GM19397 (cell line): Measurements from ENCODE around the gene TLX2.
"Not testable (repeated sequence)": the region's sequence is repeated elsewhere in the genome, so short reads cannot be mapped to it uniquely, and the experiment has no call there.

Source experiments
- ATAC-seq: cut with Tn5 transposase; IDR thresholded peaks from one replicate; pipeline ENCODE4 v1.9.1; 2021; ENCODE audit warnings: mild to moderate bottlenecking, moderate library complexity; ENCODE audit not compliant: unreplicated experiment

Gene TLX2

DNA sequence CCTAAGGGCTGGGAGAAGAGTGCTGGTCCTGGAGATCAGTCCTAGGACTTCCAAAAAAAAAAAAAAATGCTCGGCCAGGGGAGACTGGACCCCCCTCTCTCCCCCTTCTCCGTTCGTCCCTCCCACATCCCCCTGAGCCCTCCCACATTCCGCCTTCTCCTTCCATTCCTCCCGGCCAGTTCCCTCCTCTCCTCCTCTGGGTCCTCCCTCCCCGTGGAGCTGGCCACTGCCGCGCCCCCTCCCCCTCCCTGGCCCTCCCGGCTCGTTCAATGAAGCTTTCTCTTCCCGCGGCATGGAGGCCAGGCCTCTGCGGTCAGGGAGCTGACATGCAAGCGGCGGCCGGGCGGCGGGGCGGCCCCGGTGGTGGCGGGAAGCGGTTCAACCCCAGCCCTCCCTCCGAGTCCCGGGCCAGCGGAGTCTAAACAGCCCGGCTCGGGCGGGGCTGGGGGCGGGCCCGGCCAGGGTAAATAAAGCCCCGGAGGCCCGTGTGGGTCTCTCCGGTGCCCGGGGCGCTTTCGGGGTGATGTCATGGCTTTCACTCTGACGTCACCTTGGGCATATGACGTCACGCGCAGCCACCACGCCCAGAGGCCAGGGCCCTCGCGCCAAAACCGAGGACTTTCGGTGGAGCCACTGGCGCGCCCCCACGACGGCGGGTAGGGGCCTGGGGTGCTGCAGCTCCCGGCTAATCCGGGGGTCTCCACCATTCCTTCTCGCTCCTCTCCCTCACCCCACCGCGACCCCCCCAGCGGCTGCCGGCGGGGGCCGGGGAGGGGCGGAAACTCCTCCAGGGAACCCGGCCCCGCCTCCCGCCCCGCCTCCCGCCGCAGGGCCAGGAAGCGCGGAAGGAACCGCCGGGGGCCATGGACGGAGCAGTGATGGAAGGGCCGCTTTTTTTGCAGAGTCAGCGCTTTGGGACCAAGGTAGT lies 39.9 kb downstream of the TLX2 start, which contains the start of the genes DOK1 and LOXL3:
TSS of gene DOK1 (plus strand) at position 829 of the 928 bp plus-strand sequence. CDS start at position 864, 35 bp downstream.
TSS of gene LOXL3 (minus strand) at position 51 of the 928 bp plus-strand sequence. CDS start 1,308 bp downstream, outside the sequence.
- peak; percentile 54 for ATAC-seq

DNA sequence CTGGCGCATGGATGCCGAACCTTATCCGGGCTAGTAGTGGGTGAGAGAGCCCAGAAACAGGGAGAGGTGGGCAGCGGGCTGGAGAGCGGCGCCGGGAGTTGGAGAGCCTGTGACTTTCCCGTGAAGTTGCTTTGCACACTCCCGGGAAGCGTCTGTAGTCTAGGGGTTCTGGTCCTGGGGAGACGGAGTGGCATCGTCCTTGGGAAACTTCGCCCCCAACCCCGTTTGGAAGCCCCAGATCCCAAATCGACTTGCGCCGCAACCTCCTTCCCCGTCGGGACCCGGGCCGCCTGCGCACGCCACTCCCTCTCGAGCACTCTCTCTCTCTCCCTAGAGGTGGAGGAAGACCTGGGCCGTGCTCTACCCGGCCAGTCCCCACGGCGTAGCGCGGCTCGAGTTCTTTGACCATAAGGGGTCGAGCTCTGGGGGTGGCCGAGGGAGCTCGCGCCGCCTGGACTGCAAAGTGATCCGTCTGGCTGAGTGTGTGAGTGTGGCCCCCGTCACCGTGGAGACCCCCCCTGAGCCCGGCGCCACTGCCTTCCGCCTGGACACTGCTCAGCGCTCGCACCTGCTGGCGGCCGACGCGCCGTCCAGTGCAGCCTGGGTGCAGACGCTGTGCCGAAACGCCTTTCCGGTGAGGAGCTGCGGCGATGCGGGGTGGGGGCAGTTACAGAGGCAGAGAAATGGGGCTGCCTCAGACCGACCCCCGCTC lies 40.7 kb downstream of the TLX2 start:
- peak; percentile 46 for ATAC-seq

DNA sequence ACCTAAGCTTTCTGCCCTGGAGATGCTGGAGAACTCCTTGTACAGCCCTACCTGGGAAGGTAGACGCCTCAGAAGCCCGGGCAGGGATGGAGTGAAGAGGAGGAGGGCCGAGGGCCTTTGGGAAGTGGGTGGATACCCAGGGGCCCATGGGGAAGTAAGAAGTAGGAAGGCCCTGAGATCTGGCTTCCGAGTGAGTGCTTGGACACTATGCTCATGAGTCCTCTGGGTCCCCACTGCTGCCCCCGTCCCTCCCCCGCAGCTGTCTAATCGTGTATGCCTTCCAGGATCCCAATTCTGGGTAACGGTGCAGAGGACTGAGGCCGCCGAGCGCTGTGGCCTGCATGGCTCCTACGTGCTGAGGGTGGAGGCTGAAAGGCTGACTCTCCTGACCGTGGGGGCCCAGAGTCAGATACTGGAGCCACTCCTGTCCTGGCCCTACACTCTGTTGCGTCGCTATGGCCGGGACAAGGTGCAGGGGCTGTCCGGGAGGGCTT lies 41.4 kb downstream of the TLX2 start:
- ATAC-seq, result no peak

DNA sequence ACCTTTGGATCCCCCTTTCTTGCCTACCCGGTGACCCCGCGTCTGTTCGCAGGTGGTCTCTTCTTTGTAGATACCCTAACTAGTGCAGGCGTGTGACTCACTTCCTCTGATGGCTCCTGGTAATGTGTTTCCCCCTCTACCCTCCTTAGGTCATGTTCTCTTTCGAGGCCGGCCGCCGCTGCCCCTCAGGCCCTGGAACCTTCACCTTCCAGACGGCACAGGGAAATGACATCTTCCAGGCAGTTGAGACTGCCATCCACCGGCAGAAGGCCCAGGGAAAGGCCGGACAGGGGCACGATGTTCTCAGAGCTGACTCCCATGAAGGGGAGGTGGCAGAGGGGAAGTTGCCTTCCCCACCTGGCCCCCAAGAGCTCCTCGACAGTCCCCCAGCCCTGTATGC lies 41.9 kb downstream of the TLX2 start:
- ATAC-seq, result no peak

DNA sequence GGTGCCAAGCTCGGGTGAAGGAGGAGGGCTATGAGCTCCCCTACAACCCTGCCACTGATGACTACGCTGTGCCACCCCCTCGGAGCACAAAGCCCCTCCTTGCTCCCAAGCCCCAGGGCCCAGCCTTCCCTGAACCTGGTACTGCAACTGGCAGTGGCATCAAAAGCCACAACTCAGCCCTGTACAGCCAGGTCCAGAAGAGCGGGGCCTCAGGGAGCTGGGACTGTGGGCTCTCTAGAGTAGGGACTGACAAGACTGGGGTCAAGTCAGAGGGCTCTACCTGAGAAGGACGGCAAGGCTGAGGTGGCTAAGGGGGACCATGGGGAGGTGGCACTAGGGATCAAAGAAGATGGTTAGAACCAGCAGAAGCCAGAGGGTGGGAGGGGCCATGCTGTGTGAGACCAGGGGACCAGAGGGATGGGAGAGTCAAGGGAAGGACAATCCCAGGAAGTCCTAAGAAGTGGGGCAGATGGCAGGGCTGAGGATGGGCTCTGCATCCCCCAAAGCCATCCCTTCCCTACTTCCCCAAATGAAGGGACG lies 42.7 kb downstream of the TLX2 start:
- ATAC-seq, result no peak

DNA sequence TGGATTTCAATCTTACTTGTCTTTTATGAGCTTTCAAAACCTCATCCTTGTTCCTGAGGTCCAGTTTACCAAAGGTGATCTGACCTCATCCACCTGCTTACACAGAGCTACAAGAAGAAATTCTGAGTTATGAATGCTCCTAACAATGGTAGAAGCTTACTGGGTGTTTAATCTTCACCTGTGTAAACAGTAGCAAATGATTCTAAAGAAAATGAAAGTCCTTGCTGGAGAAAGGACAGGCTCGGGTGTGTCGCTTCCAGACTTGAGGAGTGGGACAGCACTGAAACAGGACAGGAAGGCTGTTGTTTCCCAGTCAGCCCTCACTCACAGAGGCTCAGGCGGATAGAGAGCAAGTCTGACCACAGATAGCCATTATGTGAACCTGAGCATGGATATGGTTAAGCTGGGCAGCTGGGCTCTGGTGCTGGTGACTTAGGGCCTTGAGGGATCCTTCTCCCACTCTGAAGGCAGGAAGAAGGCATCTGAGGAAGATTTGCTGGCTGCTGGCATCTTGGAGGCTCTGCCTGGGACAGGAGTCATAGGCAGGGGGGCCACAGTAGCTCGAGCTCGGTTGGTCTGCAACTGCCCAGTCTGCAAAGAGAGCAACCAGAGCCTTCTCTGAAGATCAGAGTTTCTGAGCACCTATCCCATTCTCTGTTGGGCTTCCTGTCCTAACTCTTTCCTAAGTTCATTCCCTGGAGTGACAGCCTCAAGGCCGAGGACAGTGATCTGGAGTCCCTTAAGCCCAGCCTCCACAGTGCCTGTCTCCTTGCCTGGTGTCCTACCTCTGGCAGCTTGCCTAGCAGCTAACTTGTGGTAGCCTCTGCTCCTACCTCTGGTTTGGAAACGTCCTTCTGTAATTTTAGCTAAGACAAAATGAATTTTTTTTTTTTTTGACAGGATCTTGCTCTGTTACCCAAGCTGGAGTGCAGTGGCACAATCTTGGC lies 44.3 kb downstream of the TLX2 start:
- no peak for ATAC-seq

DNA sequence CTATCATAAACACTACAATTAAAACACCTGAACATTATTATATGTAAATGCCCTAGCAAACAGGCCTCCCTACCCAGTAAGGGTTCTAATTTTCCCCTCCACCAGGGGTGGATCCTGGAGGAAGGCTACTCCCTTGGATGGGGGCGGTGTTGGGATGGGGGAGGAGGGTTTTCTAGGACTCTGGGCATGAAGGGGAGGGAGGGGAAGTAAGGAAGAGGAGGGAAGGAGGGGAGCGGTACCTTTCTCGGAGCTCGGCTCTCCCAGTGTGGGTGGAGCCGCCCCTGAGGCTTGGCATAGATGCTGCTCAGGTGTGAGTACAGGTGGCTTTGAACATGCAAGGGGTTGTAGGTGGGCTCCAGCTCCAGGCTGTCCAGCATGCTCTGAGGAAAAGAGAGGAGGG lies 45.7 kb downstream of the TLX2 start:
- ATAC-seq, result no peak

DNA sequence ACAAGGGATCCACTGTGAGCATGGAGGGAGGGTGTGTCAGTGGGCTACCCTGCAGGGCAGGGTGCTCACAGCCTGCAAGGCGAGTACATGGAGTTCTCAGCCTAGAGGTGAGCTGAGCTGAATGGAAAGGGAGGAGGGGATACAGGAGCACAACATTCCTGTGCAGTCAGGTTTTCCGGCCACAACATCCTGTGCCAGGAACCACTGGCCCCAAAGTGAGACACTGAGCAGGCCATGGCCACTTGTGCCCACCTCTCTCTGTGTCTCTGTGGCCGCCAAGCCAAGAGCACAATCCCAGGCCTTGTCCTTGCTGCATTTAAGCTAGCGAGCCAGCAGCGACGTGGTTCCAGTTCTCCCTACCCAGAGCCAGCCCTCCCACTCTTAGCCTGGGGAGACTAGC lies 46.3 kb downstream of the TLX2 start:
- ATAC-seq, result no peak

DNA sequence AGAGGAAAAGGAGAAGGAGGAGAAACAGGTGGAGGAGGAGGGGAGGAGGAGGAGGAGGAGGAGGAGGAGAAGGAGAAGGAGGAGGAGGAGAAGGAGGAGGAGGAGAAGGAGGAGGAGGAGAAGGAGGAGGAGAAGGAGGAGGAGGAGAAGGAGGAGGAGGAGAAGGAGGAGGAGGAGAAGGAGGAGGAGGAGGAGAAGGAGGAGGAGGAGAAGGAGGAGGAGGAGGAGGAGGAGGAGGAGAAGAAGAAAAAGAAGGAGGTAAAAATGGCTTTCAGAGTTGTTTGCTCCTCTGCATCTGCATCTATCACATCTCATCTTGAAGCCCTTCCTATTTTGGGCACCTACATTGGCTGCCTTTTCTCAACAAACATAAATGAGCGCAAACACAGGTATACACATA lies 46.8 kb downstream of the TLX2 start:
- not testable (repeated sequence) for ATAC-seq

DNA sequence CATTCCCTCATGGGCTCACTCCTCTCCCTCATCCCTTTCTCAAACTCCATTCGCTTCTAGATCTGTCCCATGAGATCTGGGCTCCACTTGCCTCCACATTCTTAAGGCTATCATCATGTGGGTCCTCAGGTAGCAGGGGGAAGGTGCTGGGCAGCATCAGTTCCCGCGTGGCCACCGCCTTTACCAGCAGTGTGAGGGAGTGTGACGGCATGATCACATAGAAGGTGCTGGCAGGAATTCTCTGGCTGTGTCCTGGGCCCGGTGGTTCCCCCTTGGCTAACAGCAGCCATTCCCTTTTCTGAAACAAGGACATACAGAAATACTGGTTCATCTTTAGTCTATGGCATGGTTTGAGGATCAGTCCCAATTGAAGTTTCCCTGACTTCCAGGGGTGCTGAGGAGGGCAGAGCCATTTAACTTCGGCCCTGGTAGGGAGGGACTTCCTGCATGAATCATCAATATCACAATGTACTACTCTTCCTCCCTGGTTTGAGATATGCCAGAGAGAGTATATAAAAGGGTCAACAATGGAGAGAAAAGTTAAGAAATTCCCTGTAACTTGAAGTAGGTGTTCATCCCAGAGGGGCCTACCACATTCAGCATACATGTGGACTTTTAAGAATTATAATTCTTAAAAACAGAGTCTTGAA lies 48.0 kb downstream of the TLX2 start:
- no peak for ATAC-seq

DNA sequence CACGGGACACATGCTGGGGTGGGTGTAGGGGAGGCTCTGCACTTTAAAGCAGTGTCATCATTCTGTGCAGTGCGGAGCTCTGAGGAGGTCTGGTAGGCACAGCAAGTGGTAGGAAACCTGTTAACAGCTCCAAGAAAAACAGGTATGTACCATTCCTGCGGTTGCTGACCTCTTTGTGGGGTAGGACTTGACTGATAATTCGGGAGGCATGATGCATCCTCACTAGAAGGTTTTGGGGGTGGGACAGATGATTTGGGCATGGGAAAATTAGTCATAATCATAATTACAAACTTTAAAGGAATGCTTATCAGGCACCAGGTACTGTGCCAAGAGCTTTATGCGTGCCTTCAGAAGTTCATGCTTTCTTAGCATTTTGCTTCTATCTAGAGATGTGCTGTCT lies 50.0 kb downstream of the TLX2 start:
- no peak for ATAC-seq

DNA sequence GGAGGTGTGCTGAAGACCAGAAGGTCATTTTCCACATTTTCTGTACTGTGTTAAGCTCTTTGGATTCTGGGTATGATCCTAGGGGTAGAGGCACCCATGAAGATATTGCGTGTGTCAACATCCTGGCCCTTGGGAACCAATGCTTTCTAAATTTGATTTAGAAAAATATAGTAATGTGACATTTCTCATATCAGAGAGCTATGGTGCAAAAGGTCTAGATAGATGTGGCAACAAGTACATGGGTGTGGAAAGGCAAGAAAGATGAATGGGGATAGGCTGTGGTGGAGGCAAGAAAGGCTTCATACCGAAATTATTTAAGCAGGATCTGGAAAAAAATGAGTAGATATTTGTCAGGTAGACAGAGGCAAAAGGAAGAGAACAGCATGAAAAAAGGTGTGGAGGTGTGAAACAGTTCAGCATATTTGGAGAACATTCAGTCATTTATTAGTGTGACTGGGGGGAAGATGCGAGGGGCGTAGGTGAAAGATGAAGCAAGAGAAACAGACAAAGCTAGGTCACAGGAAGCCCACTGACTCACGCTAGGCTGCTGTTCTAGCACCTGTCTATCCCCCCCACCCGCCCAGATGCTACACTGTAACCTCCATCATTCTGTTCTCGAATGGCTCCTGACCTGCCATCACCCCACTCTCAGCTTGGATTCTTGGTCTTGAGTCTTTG lies 52.0 kb downstream of the TLX2 start:
- no peak for ATAC-seq

DNA sequence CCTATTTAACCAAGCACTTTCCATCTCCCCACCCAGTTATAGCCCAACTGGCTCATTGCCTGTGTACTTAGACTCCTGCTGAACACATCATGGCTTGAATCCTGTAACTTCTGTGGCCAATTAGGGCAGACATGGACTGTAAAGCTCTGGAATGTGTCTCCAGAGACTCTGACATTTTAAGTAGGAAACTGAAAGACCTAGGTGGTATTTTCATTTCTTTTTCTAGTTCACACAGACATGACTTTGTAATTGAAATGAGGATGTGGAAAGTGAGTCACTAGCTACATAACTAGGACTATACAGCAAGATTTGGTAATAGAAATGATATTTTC lies 52.5 kb downstream of the TLX2 start:
- no peak for ATAC-seq
